A549 (cell line): ENCODE results near the gene TNNI3. TPM values are rescaled to one million over a fixed set of nuclear protein-coding genes. Genes with fewer than 3 reads are reported as not detected.

ENCODE experiments used
- ATAC-seq, 2 experiments: fragments of 200-7000 bp in 1 of 2; fragments of >200 bp in 1 of 2; cut with Nextera tagmentation in 1 of 2; cut with Tn5 transposase in 1 of 2; 3 replicates each; pipeline versions ENCODE4 v1.8.0 to v1.9.1; 2018 to 2020; ENCODE audit warnings: mild to moderate bottlenecking in 1 of 2, moderate library complexity in 1 of 2
- CTCF ChIA-PET: fragments of 300-600 bp; sonication (Branson Sonifier 250); formaldehyde crosslinking; extraction: SDS; loops from one replicate; lab custom pipeline; 2021; ENCODE audit warnings: antibody characterized with exemption, inconsistent platforms; lab: Yijun Ruan, JAX
- POLR2A ChIA-PET: fragments of 350-600 bp; formaldehyde crosslinking; extraction: SDS; loops from one replicate; lab custom pipeline; 2021; ENCODE audit warnings: antibody characterized with exemption, inconsistent platforms; lab: Yijun Ruan, JAX
- DNase-seq, 2 experiments: peaks; one replicate each; pipeline versions ENCODE4 v3.0.0 to v3.0.0-alpha.2; 2011 to 2016; ENCODE audit warnings: low read depth in 1 of 2, low spot score in 1 of 2
- FAIRE-seq: peaks from 2 replicates; lab custom pipeline; 2011; peaks lifted over from hg19 to GRCh38; lab: Jason Lieb, UNC
- H3K27ac ChIP-seq, 2 experiments: fragments of >200 bp; sonication (Bioruptor Twin); formaldehyde crosslinking; 3 replicates each; pipeline ENCODE4 v1.5.1; 2016 to 2017
- H3K4me1 ChIP-seq: fragments of >200 bp; sonication (Bioruptor Twin); formaldehyde crosslinking; 3 replicates; pipeline ENCODE4 v1.6.1; 2016
- H3K4me2 ChIP-seq: fragments of >200 bp; sonication (Bioruptor Twin); formaldehyde crosslinking; 3 replicates; pipeline ENCODE4 v1.6.1; 2016
- H3K4me3 ChIP-seq: fragments of >200 bp; sonication (Bioruptor Twin); formaldehyde crosslinking; 3 replicates; pipeline ENCODE4 v1.5.1; 2016
- H3K9me3 ChIP-seq: fragments of >200 bp; sonication (Bioruptor Twin); formaldehyde crosslinking; 3 replicates; pipeline ENCODE4 v1.6.1; 2016
- CBX2 ChIP-seq: fragments of 200-600 bp; sonication (generic); IDR thresholded peaks from 2 replicates; pipeline ENCODE4 v1.6.1; 2016; ENCODE audit warnings: low read depth, mild to moderate bottlenecking, borderline replicate concordance
- CBX8 ChIP-seq: fragments of 200-600 bp; sonication (generic); IDR thresholded peaks from 2 replicates; pipeline ENCODE4 v1.6.1; 2016
- CHD4 ChIP-seq: fragments of 200-600 bp; sonication (generic); IDR thresholded peaks from 2 replicates; pipeline ENCODE4 v1.6.1; 2016; ENCODE audit warnings: antibody characterized with exemption, mild to moderate bottlenecking, borderline replicate concordance
- HEYL ChIP-seq: fragments of 250-450 bp; sonication (Bioruptor Pico); IDR thresholded peaks from 2 replicates; pipeline ENCODE4 v1.8.0; 2021; ENCODE audit warnings: mild to moderate bottlenecking, moderate library complexity
- HOXA7 ChIP-seq: fragments of 250-450 bp; sonication (Bioruptor Pico); IDR thresholded peaks from 2 replicates; pipeline ENCODE4 v1.5.0; 2020; ENCODE audit warnings: mild to moderate bottlenecking, moderate library complexity
- HOXB13 ChIP-seq: fragments of 250-450 bp; sonication (Bioruptor Pico); IDR thresholded peaks from 2 replicates; pipeline ENCODE4 v1.5.0; 2020; ENCODE audit warnings: low read depth, mild to moderate bottlenecking, moderate library complexity
- JUN ChIP-seq, 2 experiments: fragments of >200 bp; sonication (Bioruptor Twin); formaldehyde crosslinking; IDR thresholded peaks; 2 replicates in 1 of 2; 3 replicates in 1 of 2; pipeline ENCODE4 v1.6.1; 2016 to 2017
- JUNB ChIP-seq: fragments of >200 bp; sonication (Bioruptor Twin); formaldehyde crosslinking; IDR thresholded peaks from 2 replicates; pipeline ENCODE4 v1.6.1; 2016
- KDM1A ChIP-seq: fragments of 200-600 bp; sonication (generic); IDR thresholded peaks from 2 replicates; pipeline ENCODE4 v1.6.1; 2016; ENCODE audit warnings: low read depth, mild to moderate bottlenecking
- NFE2L2 ChIP-seq: fragments of 150-350 bp; conservative IDR thresholded peaks from 2 replicates; pipeline ENCODE4 v1.6.1; 2014; ENCODE audit warnings: low read length
- NPAS2 ChIP-seq: fragments of 250-450 bp; sonication (Bioruptor Pico); IDR thresholded peaks from 2 replicates; pipeline ENCODE4 v1.8.0; 2022; ENCODE audit warnings: mild to moderate bottlenecking, moderate library complexity, borderline replicate concordance
- RARB ChIP-seq: fragments of 250-450 bp; sonication (Bioruptor Pico); IDR thresholded peaks from 2 replicates; pipeline ENCODE4 v1.8.0; 2021; ENCODE audit warnings: mild to moderate bottlenecking, moderate library complexity
- RNF2 ChIP-seq: fragments of 200-600 bp; sonication (generic); IDR thresholded peaks from 2 replicates; pipeline ENCODE4 v1.6.1; 2016; ENCODE audit warnings: low read depth, mild to moderate bottlenecking, antibody characterized with exemption, moderate library complexity, borderline replicate concordance
- TFCP2L1 ChIP-seq: fragments of 250-450 bp; sonication (Bioruptor Pico); IDR thresholded peaks from 2 replicates; pipeline ENCODE4 v1.5.0; 2021; ENCODE audit warnings: mild to moderate bottlenecking
- ZSCAN20 ChIP-seq: fragments of 250-450 bp; sonication (Bioruptor Pico); IDR thresholded peaks from 2 replicates; pipeline ENCODE4 v1.8.0; 2022; ENCODE audit warnings: mild to moderate bottlenecking, moderate library complexity
- WGBS: methylation state at CpG from one replicate; pipeline ENCODE4 v1.1.6; 2017; ENCODE audit errors: missing lambda C conversion rate; 5-methylcytosine and 5-hydroxymethylcytosine counted together
- polyA plus RNA-seq, 4 experiments: library from polyadenylated mRNA; depleted of rRNA in 3 of 4; stranded (reverse); fragments of >200 nt; fragmentation: RNase III in 1 of 4; extraction: RNeasy Plus Mini Kit Qiagen cat#74134 plus additional on column Dnase treatment in 1 of 4; gene quantifications; 2 replicates in 3 of 4; 3 replicates in 1 of 4; pipeline ENCODE4 v1.2.3, GENCODE V29; 2011 to 2017
- TF ChIP-seq, protein P1 (sequence below): fragments of 450-650 bp; IDR thresholded peaks from 2 replicates; pipeline ENCODE4 v1.6.1; 2014; ENCODE audit warnings: antibody characterized with exemption
- TF ChIP-seq, protein P2 (sequence below): fragments of 250-450 bp; sonication (Bioruptor Pico); IDR thresholded peaks from 2 replicates; pipeline ENCODE4 v1.5.0; 2020; ENCODE audit warnings: low read depth, mild to moderate bottlenecking, moderate library complexity
- TF ChIP-seq, protein P3 (sequence below): IDR thresholded peaks from 2 replicates; pipeline ENCODE4 v1.6.1; 2012; ENCODE audit warnings: low read depth, borderline replicate concordance
- TF ChIP-seq, protein P4 (sequence below): IDR thresholded peaks from 2 replicates; pipeline ENCODE4 v1.6.1; 2012
- TF ChIP-seq, protein P5 (sequence below): fragments of 200-600 bp; sonication (generic); IDR thresholded peaks from 2 replicates; pipeline ENCODE4 v1.6.1; 2016; ENCODE audit warnings: antibody characterized with exemption, mild to moderate bottlenecking, moderate library complexity
- TF ChIP-seq, protein P6 (sequence below): IDR thresholded peaks from 2 replicates; pipeline ENCODE4 v1.6.1; 2012

Gene TNNI3
- polyA plus RNA-seq, 2 of the 4 experiments (the other 2 are of a cell fraction): 6.5 to 7.8 TPM

DNA sequence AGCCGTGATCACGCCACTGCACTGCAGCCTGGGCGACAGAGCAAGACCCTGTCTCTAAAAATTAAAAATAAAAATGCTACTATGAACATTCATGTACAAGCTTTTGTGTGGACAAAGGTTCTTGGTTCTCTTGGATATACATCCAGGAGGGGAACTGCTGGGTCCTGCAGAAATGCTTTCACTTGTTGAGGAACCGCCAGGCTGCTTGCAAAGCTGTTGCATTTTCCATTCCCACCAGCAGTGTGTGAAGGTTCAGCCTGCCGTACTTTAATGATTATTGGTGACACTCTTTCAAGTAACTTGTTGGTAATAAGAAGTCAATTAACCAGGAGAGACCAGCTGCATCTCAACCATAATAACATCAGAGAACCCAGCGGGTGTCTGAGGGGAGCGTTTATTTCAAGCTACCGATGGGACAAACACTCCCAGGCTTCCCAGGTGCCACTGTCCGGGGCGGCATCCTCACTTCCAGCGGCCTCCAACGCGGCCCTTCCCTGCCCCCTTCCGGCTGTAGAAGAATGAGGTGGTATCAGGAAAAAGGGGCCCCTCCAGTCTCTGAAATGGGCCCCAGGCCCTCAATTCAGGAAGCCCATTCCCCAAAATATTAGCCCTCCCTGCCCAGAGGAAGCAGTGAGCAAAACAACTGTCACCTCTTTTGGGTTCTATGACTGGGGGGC lies 24.9 kb downstream of the TNNI3 start (continued):
- TF ChIP-seq, protein P1, sequence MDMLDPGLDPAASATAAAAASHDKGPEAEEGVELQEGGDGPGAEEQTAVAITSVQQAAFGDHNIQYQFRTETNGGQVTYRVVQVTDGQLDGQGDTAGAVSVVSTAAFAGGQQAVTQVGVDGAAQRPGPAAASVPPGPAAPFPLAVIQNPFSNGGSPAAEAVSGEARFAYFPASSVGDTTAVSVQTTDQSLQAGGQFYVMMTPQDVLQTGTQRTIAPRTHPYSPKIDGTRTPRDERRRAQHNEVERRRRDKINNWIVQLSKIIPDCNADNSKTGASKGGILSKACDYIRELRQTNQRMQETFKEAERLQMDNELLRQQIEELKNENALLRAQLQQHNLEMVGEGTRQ: no peak
- no peak for TF ChIP-seq NPAS2
- no peak for TF ChIP-seq NFE2L2
- TF ChIP-seq RARB (CRISPR knock-in tag): no peak
- TF ChIP-seq, protein P2, sequence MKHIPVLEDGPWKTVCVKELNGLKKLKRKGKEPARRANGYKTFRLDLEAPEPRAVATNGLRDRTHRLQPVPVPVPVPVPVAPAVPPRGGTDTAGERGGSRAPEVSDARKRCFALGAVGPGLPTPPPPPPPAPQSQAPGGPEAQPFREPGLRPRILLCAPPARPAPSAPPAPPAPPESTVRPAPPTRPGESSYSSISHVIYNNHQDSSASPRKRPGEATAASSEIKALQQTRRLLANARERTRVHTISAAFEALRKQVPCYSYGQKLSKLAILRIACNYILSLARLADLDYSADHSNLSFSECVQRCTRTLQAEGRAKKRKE (CRISPR knock-in tag): no peak
- TF ChIP-seq, protein P3, sequence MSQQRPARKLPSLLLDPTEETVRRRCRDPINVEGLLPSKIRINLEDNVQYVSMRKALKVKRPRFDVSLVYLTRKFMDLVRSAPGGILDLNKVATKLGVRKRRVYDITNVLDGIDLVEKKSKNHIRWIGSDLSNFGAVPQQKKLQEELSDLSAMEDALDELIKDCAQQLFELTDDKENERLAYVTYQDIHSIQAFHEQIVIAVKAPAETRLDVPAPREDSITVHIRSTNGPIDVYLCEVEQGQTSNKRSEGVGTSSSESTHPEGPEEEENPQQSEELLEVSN: no peak
- TF ChIP-seq KDM1A: no peak
- TF ChIP-seq JUNB: no peak

DNA sequence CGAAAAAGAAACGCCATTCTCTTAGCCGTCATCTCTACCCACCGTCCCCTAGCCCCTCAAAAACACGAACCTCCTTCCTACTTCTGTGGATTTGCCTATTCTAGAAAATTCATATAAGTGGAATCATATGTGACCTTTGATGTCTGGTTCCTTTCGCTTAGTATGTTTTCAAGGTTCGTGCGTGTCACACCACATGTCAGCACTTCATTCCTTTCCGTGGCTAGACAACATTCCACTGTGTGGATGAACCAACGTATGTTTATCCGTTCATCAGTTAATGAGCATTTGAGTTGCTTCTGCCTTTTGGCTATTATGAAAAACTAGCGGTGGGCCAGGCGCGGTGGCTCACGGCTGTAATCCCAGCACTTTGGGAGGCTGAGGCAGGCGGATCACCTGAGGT lies 26.1 kb downstream of the TNNI3 start:
- TF ChIP-seq JUN (IDR thresholded peaks at IDR 0.05) (no peak), ZSCAN20 (CRISPR knock-in tag) (no peak), HOXB13 (CRISPR knock-in tag) (no peak)
- no peak for DNase-seq
- WGBS: 91% methylated on average over 16 of the region's 16 CpGs
- CTCF ChIA-PET: interaction anchor here (1.0 to 2.8 kb wide), 3 partner anchors 10 to 337 kb away, joined by 3 to 23 read pairs (median 6); no protein-coding TSS in a partner anchor
- H3K4me1 ChIP-seq: no peaks in the 10 kb centered on the region
- POLR2A ChIA-PET: no interaction called here
- no peak overlapping the region for H3K4me2 ChIP-seq
- no peak for FAIRE-seq
- H3K27ac ChIP-seq: no peak overlapping the region
- no peak overlapping the region for H3K4me3 ChIP-seq
- no peak for ATAC-seq
- H3K9me3 ChIP-seq: no peaks in the 10 kb centered on the region

DNA sequence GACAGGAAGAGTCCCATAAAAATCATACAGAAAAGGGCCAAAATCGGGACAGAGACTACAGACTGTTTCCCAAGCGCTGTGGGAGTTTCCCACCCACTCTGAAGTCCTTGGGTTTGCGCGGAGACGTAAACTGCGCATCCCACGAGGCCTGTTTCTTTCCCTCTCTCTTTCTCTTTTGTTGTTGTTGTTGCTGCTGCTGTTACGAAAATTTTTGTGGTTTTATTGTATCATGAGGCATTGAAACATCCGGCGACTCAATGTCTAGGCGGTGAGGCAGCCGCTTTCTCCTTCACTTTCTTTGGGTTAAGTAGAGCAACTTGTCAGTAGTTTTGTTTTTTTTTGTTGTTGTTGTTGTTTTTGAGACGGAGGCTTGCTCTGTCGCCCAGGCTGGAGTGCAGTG lies 38.5 kb downstream of the TNNI3 start:
- Histone ChIP-seq H3K4me1 (peaks cover 26% of the 10 kb centered on the region), H3K4me2 (no peak overlapping the region; the same call in 2 of the 3 replicates), H3K9me3 (no peaks in the 10 kb centered on the region), H3K4me3 (no peak overlapping the region), H3K27ac (peak overlapping the region in 1 of 2 experiments; percentile 94; a peak in 4 of 6 replicates)
- 91% methylated on average over 14 of the region's 14 CpGs for WGBS
- no peak for ATAC-seq
- CTCF ChIA-PET: interaction anchor here (1.1 to 6.7 kb wide), 5 partner anchors 22 to 385 kb away, joined by 3 to 35 read pairs (median 4); no protein-coding TSS in a partner anchor
- TF ChIP-seq TFCP2L1 (CRISPR knock-in tag): no peak
- TF ChIP-seq CHD4: no peak
- no peak for TF ChIP-seq HOXA7
- TF ChIP-seq HEYL (CRISPR knock-in tag): no peak
- TF ChIP-seq, protein P4, sequence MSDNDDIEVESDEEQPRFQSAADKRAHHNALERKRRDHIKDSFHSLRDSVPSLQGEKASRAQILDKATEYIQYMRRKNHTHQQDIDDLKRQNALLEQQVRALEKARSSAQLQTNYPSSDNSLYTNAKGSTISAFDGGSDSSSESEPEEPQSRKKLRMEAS: no peak
- TF ChIP-seq, protein P5, sequence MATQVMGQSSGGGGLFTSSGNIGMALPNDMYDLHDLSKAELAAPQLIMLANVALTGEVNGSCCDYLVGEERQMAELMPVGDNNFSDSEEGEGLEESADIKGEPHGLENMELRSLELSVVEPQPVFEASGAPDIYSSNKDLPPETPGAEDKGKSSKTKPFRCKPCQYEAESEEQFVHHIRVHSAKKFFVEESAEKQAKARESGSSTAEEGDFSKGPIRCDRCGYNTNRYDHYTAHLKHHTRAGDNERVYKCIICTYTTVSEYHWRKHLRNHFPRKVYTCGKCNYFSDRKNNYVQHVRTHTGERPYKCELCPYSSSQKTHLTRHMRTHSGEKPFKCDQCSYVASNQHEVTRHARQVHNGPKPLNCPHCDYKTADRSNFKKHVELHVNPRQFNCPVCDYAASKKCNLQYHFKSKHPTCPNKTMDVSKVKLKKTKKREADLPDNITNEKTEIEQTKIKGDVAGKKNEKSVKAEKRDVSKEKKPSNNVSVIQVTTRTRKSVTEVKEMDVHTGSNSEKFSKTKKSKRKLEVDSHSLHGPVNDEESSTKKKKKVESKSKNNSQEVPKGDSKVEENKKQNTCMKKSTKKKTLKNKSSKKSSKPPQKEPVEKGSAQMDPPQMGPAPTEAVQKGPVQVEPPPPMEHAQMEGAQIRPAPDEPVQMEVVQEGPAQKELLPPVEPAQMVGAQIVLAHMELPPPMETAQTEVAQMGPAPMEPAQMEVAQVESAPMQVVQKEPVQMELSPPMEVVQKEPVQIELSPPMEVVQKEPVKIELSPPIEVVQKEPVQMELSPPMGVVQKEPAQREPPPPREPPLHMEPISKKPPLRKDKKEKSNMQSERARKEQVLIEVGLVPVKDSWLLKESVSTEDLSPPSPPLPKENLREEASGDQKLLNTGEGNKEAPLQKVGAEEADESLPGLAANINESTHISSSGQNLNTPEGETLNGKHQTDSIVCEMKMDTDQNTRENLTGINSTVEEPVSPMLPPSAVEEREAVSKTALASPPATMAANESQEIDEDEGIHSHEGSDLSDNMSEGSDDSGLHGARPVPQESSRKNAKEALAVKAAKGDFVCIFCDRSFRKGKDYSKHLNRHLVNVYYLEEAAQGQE: no peak
- TF ChIP-seq RNF2: no peak
- no peak for TF ChIP-seq CBX8
- TF ChIP-seq, protein P2 (CRISPR knock-in tag): no peak
- TF ChIP-seq, protein P6, sequence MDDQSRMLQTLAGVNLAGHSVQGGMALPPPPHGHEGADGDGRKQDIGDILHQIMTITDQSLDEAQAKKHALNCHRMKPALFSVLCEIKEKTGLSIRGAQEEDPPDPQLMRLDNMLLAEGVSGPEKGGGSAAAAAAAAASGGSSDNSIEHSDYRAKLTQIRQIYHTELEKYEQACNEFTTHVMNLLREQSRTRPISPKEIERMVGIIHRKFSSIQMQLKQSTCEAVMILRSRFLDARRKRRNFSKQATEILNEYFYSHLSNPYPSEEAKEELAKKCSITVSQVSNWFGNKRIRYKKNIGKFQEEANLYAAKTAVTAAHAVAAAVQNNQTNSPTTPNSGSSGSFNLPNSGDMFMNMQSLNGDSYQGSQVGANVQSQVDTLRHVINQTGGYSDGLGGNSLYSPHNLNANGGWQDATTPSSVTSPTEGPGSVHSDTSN: no peak
- TF ChIP-seq CBX2: no peak
- POLR2A ChIA-PET: interaction anchor here (0.6 to 1.7 kb wide), 3 partner anchors 41 to 652 kb away, joined by 3 to 9 read pairs (median 3); partner anchors contain the start of gene ZNF628
- no peak for FAIRE-seq
- DNase-seq: no peak
